A673 (cell line): ENCODE results near the gene CNTNAP4. TPM values are rescaled to one million over a fixed set of nuclear protein-coding genes. Genes with fewer than 3 reads are reported as not detected.

Experiments
- BruUV-seq: library from RNA; stranded (reverse); fragments of 400-500 nt; replicated peaks from 2 replicates; lab custom pipeline; 2021; lab: Mats Ljungman, UMichigan
- CTCF ChIA-PET: fragments of 300-600 bp; sonication (Branson Sonifier 250); formaldehyde crosslinking; loops from one replicate; lab custom pipeline; 2022; ENCODE audit warnings: antibody characterized with exemption; lab: Charles Lee
- POLR2A ChIA-PET: fragments of 300-600 bp; sonication (Branson Sonifier 250); formaldehyde crosslinking; loops from one replicate; lab custom pipeline; 2022; ENCODE audit warnings: antibody characterized with exemption; ENCODE audit not compliant: low non-redundant PET; lab: Charles Lee
- DNase-seq: peaks from one replicate; pipeline ENCODE4 v3.0.0-alpha.2; 2015; ENCODE audit warnings: low spot score
- H3K27ac ChIP-seq: fragments of 200-600 bp; sonication (generic); 2 replicates; pipeline ENCODE4 v1.5.1; 2016; ENCODE audit warnings: mixed run types, low read depth, mild to moderate bottlenecking, mixed read lengths, antibody characterized with exemption, low read length; ENCODE audit not compliant: poor library complexity, severe bottlenecking
- H3K27me3 ChIP-seq: fragments of 200-600 bp; sonication (generic); replicated peaks from 2 replicates; pipeline ENCODE4 v1.6.1; 2017; ENCODE audit warnings: mixed run types, low read depth, mild to moderate bottlenecking, mixed read lengths, antibody characterized with exemption, low read length; ENCODE audit not compliant: insufficient read depth, poor library complexity
- H3K36me3 ChIP-seq: fragments of 200-600 bp; sonication (generic); 2 replicates; pipeline ENCODE4 v1.6.1; 2016; ENCODE audit warnings: mixed run types, mild to moderate bottlenecking, mixed read lengths, antibody characterized with exemption, low read length; ENCODE audit not compliant: insufficient read depth, poor library complexity, severe bottlenecking
- H3K4me1 ChIP-seq: fragments of 200-600 bp; sonication (generic); 2 replicates; pipeline ENCODE4 v1.6.1; 2017; ENCODE audit warnings: mixed run types, mild to moderate bottlenecking, mixed read lengths, antibody characterized with exemption, low read length; ENCODE audit not compliant: insufficient read depth, poor library complexity, severe bottlenecking
- H3K4me3 ChIP-seq: fragments of 200-600 bp; sonication (generic); 2 replicates; pipeline ENCODE4 v1.5.1; 2016; ENCODE audit warnings: low read depth, mixed run types, mild to moderate bottlenecking, mixed read lengths, low read length; ENCODE audit not compliant: poor library complexity, severe bottlenecking
- H3K9me3 ChIP-seq: fragments of 200-600 bp; sonication (generic); 2 replicates; pipeline ENCODE4 v1.6.1; 2016; ENCODE audit warnings: mixed run types, low read depth, mild to moderate bottlenecking, mixed read lengths, antibody characterized with exemption, low read length; ENCODE audit not compliant: poor library complexity, severe bottlenecking
- CTCF ChIP-seq: fragments of 300-800, 200-600 bp; sonication (generic); conservative IDR thresholded peaks from 2 replicates; pipeline ENCODE4 v1.5.1; 2017; ENCODE audit warnings: low read depth, mild to moderate bottlenecking, antibody characterized with exemption, low read length, moderate library complexity, mixed read lengths
- EZH2 ChIP-seq: fragments of 200-600 bp; sonication (generic); IDR thresholded peaks from 2 replicates; pipeline ENCODE4 v1.6.1; 2017; ENCODE audit warnings: borderline replicate concordance, low read depth, mild to moderate bottlenecking, mixed read lengths, antibody characterized with exemption, low read length; ENCODE audit not compliant: poor library complexity, severe bottlenecking
- intact Hi-C: fragments of 100-400 bp; cut with micrococcal nuclease; formaldehyde crosslinking; loops from one replicate; pipeline ENCODE4 v1.10.0; 2022; ENCODE audit not compliant: unreplicated experiment
- total RNA-seq: library from RNA; stranded (reverse); gene quantifications from 2 replicates; pipeline ENCODE4 v1.2.3, GENCODE V29; 2021

Gene CNTNAP4
- total RNA-seq, 1 experiment from 2014 or later = not detected

GRCh38 chr16:76527244-76527643, 250.0 kb downstream of the CNTNAP4 start:
- intact Hi-C loops = no loop called here
- Histone ChIP-seq H3K4me1 (no peaks in the 10 kb centered on the region), H3K9me3 (no peaks in the 10 kb centered on the region), H3K36me3 (no peaks in the 10 kb centered on the region), H3K27me3 (peaks cover 2% of the 10 kb centered on the region), H3K4me3 (no peak overlapping the region), H3K27ac (no peak overlapping the region)
- TF ChIP-seq CTCF = no peak
- DNase-seq = no peak
- CTCF ChIA-PET = no interaction called here
- POLR2A ChIA-PET = no interaction called here
- BruUV-seq = no TSS peak

- Histone ChIP-seq H3K9me3 (no peaks in the 10 kb centered on the region), H3K4me1 (no peaks in the 10 kb centered on the region), H3K27ac (no peak overlapping the region), H3K36me3 (no peaks in the 10 kb centered on the region), H3K27me3 (peaks cover 3% of the 10 kb centered on the region), H3K4me3 (no peak overlapping the region)
- TF ChIP-seq EZH2 (no peak), CTCF (no peak)
- no TSS peak for BruUV-seq
- intact Hi-C loops = no loop called here
- DNase-seq = no peak
- ChIA-PET CTCF (no interaction called here), POLR2A (no interaction called here)
These were observed 251.9 kb downstream of the CNTNAP4 start for GRCh38 chr16:76529120-76529519.

- BruUV-seq = no TSS peak
- Histone ChIP-seq H3K27me3 (peaks cover 9% of the 10 kb centered on the region), H3K36me3 (no peaks in the 10 kb centered on the region), H3K4me1 (no peaks in the 10 kb centered on the region), H3K9me3 (no peaks in the 10 kb centered on the region), H3K4me3 (no peak overlapping the region), H3K27ac (no peak overlapping the region)
- no peak for DNase-seq
- CTCF ChIA-PET = no interaction called here
- TF ChIP-seq CTCF (no peak), EZH2 (no peak)
- intact Hi-C loops = no loop called here
- POLR2A ChIA-PET = no interaction called here
These were observed 254.0 kb downstream of the CNTNAP4 start for GRCh38 chr16:76531236-76531635.
